Type B pancreatic cell (in vitro differentiated cells): ENCODE measurements around the gene NRP2. TPM values are rescaled to one million over a fixed set of nuclear protein-coding genes. Genes with fewer than 3 reads are reported as not detected.

Experiments used
- DNase-seq: peaks from one replicate; pipeline ENCODE4 v3.0.0; 2021; ENCODE audit warnings: mixed read lengths; ENCODE audit not compliant: unreplicated experiment; ENCODE audit errors: extremely low spot score
- H3K27ac Mint-ChIP-seq: 2 replicates; pipeline ENCODE4 v1.8.0; 2021; ENCODE audit warnings: mild to moderate bottlenecking, mixed read lengths
- H3K27me3 Mint-ChIP-seq: 2 replicates; pipeline ENCODE4 v1.8.0; 2021; ENCODE audit warnings: mixed read lengths
- H3K36me3 Mint-ChIP-seq: 2 replicates; pipeline ENCODE4 v1.8.0; 2021; ENCODE audit warnings: mixed read lengths
- H3K4me1 Mint-ChIP-seq: one replicate; pipeline ENCODE4 v1.8.0; 2021; ENCODE audit warnings: mixed read lengths; ENCODE audit not compliant: unreplicated experiment
- H3K4me3 Mint-ChIP-seq: 2 replicates; pipeline ENCODE4 v1.8.0; 2021; ENCODE audit warnings: mild to moderate bottlenecking, mixed read lengths
- H3K9me3 Mint-ChIP-seq: 2 replicates; pipeline ENCODE4 v1.8.0; 2021; ENCODE audit warnings: mixed read lengths
- CTCF ChIP-seq: fragments of 200-600 bp; sonication (generic); conservative IDR thresholded peaks from 2 replicates; pipeline ENCODE4 v1.5.0; 2021; ENCODE audit warnings: antibody characterized with exemption, mild to moderate bottlenecking
- total RNA-seq: library from RNA; stranded (reverse); gene quantifications from 2 replicates; pipeline ENCODE4 v1.2.1, GENCODE V29; 2021; ENCODE audit warnings: low replicate concordance

Gene NRP2
- total RNA-seq, 1 donor from 2014 or later, result 109 TPM

DNA sequence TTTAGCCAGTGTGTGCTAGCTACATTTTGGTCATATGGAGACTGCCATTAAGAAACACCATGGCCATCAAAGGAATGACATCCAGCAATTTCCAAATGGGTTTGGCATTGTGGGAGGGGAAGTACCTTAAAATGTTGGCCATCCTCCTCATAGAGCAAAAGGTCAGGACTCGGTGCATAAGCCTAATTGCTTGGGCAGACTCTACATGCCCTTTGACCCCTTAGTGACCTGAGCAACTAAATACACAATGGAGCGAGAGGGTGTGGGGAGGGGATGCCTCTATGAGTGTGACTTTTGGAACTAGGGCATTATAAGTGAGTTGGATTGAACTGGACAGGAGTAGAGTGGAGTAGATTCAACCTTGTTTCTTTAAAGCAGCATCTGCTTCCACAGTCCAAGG lies 44.9 kb downstream of the NRP2 start:
- Mint-ChIP-seq H3K27ac (no peak overlapping the region), H3K36me3 (peaks cover 49% of the 10 kb centered on the region), H3K9me3 (no peaks in the 10 kb centered on the region), H3K27me3 (no peaks in the 10 kb centered on the region), H3K4me1 (peaks cover 39% of the 10 kb centered on the region), H3K4me3 (no peak overlapping the region)
- DNase-seq, result no peak
- TF ChIP-seq CTCF, result no peak

DNA sequence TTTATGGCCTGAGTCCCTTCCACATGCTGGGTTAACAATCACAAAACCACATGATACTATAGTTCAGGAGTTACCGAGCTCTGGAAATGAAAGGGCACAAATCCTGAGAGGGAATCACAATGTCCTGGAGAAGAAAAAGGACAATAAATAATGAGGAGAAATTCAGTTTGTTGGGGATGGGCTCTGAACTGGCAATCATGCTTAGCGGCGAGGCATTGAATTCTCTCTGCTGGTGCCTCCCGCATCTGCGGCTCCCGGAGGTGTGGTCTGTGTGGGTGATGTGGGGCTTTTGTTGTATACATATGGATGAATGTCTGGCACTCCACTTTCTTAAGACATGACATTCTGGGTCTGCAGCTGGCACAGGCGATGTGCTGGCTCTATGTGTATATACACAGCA lies 46.1 kb downstream of the NRP2 start:
- Mint-ChIP-seq H3K4me1 (peaks cover 49% of the 10 kb centered on the region), H3K27ac (peak overlapping the region; percentile 34), H3K9me3 (no peaks in the 10 kb centered on the region), H3K36me3 (peaks cover 57% of the 10 kb centered on the region), H3K27me3 (no peaks in the 10 kb centered on the region), H3K4me3 (no peak overlapping the region)
- DNase-seq, result no peak
- no peak for TF ChIP-seq CTCF

DNA sequence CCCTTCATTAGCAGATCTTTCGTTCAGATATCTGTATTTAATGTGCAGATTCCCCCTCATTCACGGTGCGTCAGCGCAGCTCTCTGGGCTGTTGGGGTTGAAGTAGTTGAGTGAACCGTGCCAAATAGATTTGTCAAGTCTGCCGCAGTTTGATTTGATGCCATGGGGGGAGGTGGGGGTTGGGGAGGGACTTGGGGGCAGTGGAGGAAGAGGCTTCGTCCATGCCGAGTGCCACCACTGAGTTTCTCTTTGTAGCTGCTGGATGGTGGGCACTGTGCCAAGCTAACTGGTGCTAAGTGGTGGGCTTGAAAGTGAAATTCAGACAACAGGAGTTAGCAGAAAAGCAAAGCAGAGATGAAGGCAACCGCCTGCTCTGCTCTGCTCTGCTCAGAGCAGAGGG lies 47.9 kb downstream of the NRP2 start:
- peaks cover 42% of the 10 kb centered on the region for H3K36me3 Mint-ChIP-seq
- no peak overlapping the region for H3K27ac Mint-ChIP-seq
- no peak for DNase-seq
- no peak overlapping the region for H3K4me3 Mint-ChIP-seq
- no peak for TF ChIP-seq CTCF
- no peaks in the 10 kb centered on the region for H3K27me3 Mint-ChIP-seq
- no peaks in the 10 kb centered on the region for H3K9me3 Mint-ChIP-seq
- peaks cover 64% of the 10 kb centered on the region for H3K4me1 Mint-ChIP-seq

- TF ChIP-seq CTCF, result no peak
- Mint-ChIP-seq H3K27ac (peak overlapping the region; percentile 7), H3K27me3 (no peaks in the 10 kb centered on the region), H3K4me3 (no peak overlapping the region), H3K9me3 (no peaks in the 10 kb centered on the region), H3K4me1 (peaks cover 64% of the 10 kb centered on the region), H3K36me3 (peaks cover 35% of the 10 kb centered on the region)
- DNase-seq, result no peak
These were observed 48.6 kb downstream of the NRP2 start for GRCh38 chr2:205730701-205731582.

GRCh38 chr2:205731583-205731981 lies 49.3 kb downstream of the NRP2 start:
- Mint-ChIP-seq H3K4me1 (peaks cover 64% of the 10 kb centered on the region), H3K36me3 (peaks cover 34% of the 10 kb centered on the region), H3K27me3 (no peaks in the 10 kb centered on the region), H3K27ac (peak overlapping the region; percentile 7), H3K4me3 (no peak overlapping the region), H3K9me3 (no peaks in the 10 kb centered on the region)
- no peak for TF ChIP-seq CTCF
- no peak for DNase-seq
